ENCODE results near the gene NR2F1. TPM values are rescaled to one million over a fixed set of nuclear protein-coding genes. Genes with fewer than 3 reads are reported as not detected.

NR2F1 gene
- total and polyA plus RNA-seq, 2 experiments from 2014 or later: not detected

- H3K4me2 ChIP-seq: no peak overlapping the region
- Mint-ChIP-seq H3K27me3 (ENCODE audit: insufficient read depth, low read depth, poor library complexity) (peaks cover 64% of the 10 kb centered on the region), H3K27ac (no peak overlapping the region), H3K9me3 (peaks cover 4% of the 10 kb centered on the region), H3K4me1 (peaks cover 34% of the 10 kb centered on the region), H3K36me3 (ENCODE audit: low read depth) (no peaks in the 10 kb centered on the region; the same call in 2 of the 3 replicates), H3K4me3 (no peak overlapping the region)
- DNase-seq (ENCODE audit: low spot score): no peak
- H3K36me3 ChIP-seq (ENCODE audit: insufficient read depth): no peaks in the 10 kb centered on the region; the same call in 1 of the 2 replicates
- H3K27me3 ChIP-seq (ENCODE audit: insufficient read depth): peaks cover 100% of the 10 kb centered on the region
- no peak for TF ChIP-seq STAT1 (IDR thresholded peaks at IDR 0.05; ENCODE audit: unreplicated experiment)
- TF ChIP-seq, protein P1, sequence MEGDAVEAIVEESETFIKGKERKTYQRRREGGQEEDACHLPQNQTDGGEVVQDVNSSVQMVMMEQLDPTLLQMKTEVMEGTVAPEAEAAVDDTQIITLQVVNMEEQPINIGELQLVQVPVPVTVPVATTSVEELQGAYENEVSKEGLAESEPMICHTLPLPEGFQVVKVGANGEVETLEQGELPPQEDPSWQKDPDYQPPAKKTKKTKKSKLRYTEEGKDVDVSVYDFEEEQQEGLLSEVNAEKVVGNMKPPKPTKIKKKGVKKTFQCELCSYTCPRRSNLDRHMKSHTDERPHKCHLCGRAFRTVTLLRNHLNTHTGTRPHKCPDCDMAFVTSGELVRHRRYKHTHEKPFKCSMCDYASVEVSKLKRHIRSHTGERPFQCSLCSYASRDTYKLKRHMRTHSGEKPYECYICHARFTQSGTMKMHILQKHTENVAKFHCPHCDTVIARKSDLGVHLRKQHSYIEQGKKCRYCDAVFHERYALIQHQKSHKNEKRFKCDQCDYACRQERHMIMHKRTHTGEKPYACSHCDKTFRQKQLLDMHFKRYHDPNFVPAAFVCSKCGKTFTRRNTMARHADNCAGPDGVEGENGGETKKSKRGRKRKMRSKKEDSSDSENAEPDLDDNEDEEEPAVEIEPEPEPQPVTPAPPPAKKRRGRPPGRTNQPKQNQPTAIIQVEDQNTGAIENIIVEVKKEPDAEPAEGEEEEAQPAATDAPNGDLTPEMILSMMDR (conservative IDR thresholded peaks at IDR 0.05; ENCODE audit: low read depth in 2 of 2): no peak
- no peak for TF ChIP-seq EZH2 (IDR thresholded peaks at IDR 0.05; ENCODE audit: low read depth, unreplicated experiment)
- peaks cover 31% of the 10 kb centered on the region for H3K4me1 ChIP-seq (ENCODE audit: insufficient read depth)
- peaks cover 48% of the 10 kb centered on the region for H3F3A ChIP-seq (replicated peaks; ENCODE audit: low read depth)
- H3K9me2 ChIP-seq (ENCODE audit: insufficient read depth): no peaks in the 10 kb centered on the region
- H4K20me1 ChIP-seq (replicated peaks; ENCODE audit: insufficient read depth): peaks cover 60% of the 10 kb centered on the region
- H3K79me2 ChIP-seq (replicated peaks; ENCODE audit: insufficient read depth): no peaks in the 10 kb centered on the region
- H3K27ac ChIP-seq (ENCODE audit: low read depth): no peak overlapping the region
- no peak for ATAC-seq
- no peak overlapping the region for H3K4me3 ChIP-seq
- no peak overlapping the region for H2AFZ ChIP-seq
Measured at GRCh38 chr5:93590493-93590892, 7.5 kb downstream of the NR2F1 start.

DNA sequence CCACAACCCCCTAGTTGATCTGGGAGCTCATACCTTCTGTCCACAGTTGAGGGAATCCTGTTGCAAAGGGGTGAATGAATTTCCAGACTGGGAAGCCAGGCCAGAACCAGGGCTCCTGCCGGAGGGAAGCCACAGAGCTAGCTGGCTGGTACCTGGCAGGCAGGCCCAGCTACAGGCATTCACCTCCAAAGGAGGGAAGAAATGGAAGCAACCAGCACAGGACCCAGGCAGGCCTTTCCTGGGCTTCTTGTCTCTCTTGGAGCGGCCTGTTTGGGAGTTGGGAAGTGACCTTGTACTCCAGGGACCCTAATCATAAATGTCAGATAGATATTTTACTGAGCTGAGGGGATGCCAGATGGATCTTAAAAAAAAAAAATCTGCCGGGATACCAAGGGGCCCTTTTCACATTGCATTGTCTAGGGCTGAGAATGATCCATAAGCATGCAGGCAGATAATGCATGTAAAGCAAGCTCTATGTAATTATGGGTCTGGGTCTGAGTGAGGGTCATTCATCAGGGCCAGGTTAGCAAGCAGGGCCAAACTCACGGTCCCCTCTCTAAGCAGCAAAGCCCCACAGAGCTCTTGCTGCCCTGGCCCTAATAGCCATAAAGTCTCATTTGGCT is 8.4 kb downstream of the NR2F1 start:
- peaks cover 37% of the 10 kb centered on the region for H3K4me1 Mint-ChIP-seq
- Histone ChIP-seq H3K4me2 (no peak overlapping the region), H3K79me2 (replicated peaks; ENCODE audit: insufficient read depth) (no peaks in the 10 kb centered on the region), H4K20me1 (replicated peaks; ENCODE audit: insufficient read depth) (peaks cover 52% of the 10 kb centered on the region), H3K9me2 (ENCODE audit: insufficient read depth) (no peaks in the 10 kb centered on the region), H3K4me3 (no peak overlapping the region), H3K36me3 (ENCODE audit: insufficient read depth) (no peaks in the 10 kb centered on the region; the same call in 1 of the 2 replicates), H3K4me1 (ENCODE audit: insufficient read depth) (peaks cover 33% of the 10 kb centered on the region), H3K27ac (ENCODE audit: low read depth) (no peak overlapping the region), H3F3A (replicated peaks; ENCODE audit: low read depth) (peaks cover 47% of the 10 kb centered on the region), H3K27me3 (ENCODE audit: insufficient read depth) (peaks cover 100% of the 10 kb centered on the region), H2AFZ (no peak overlapping the region)
- ATAC-seq (no peak), DNase-seq (ENCODE audit: low spot score) (no peak)
- peaks cover 4% of the 10 kb centered on the region; the same call in 2 of the 3 replicates for H3K9me3 Mint-ChIP-seq
- H3K36me3 Mint-ChIP-seq (ENCODE audit: low read depth): no peaks in the 10 kb centered on the region; the same call in 2 of the 3 replicates
- H3K27me3 Mint-ChIP-seq (ENCODE audit: insufficient read depth, low read depth, poor library complexity): peaks cover 55% of the 10 kb centered on the region
- H3K4me3 Mint-ChIP-seq: no peak overlapping the region
- H3K27ac Mint-ChIP-seq: no peak overlapping the region
- TF ChIP-seq, protein P2, sequence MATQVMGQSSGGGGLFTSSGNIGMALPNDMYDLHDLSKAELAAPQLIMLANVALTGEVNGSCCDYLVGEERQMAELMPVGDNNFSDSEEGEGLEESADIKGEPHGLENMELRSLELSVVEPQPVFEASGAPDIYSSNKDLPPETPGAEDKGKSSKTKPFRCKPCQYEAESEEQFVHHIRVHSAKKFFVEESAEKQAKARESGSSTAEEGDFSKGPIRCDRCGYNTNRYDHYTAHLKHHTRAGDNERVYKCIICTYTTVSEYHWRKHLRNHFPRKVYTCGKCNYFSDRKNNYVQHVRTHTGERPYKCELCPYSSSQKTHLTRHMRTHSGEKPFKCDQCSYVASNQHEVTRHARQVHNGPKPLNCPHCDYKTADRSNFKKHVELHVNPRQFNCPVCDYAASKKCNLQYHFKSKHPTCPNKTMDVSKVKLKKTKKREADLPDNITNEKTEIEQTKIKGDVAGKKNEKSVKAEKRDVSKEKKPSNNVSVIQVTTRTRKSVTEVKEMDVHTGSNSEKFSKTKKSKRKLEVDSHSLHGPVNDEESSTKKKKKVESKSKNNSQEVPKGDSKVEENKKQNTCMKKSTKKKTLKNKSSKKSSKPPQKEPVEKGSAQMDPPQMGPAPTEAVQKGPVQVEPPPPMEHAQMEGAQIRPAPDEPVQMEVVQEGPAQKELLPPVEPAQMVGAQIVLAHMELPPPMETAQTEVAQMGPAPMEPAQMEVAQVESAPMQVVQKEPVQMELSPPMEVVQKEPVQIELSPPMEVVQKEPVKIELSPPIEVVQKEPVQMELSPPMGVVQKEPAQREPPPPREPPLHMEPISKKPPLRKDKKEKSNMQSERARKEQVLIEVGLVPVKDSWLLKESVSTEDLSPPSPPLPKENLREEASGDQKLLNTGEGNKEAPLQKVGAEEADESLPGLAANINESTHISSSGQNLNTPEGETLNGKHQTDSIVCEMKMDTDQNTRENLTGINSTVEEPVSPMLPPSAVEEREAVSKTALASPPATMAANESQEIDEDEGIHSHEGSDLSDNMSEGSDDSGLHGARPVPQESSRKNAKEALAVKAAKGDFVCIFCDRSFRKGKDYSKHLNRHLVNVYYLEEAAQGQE (IDR thresholded peaks at IDR 0.05; ENCODE audit: unreplicated experiment): no peak
- no peak for TF ChIP-seq POLR2AphosphoS5 (IDR thresholded peaks at IDR 0.05; ENCODE audit: low read depth)
- TF ChIP-seq EZH2 (IDR thresholded peaks at IDR 0.05; ENCODE audit: low read depth, unreplicated experiment): no peak
- TF ChIP-seq, protein P1 (conservative IDR thresholded peaks at IDR 0.05; ENCODE audit: low read depth in 2 of 2): no peak
- TF ChIP-seq, protein P3, sequence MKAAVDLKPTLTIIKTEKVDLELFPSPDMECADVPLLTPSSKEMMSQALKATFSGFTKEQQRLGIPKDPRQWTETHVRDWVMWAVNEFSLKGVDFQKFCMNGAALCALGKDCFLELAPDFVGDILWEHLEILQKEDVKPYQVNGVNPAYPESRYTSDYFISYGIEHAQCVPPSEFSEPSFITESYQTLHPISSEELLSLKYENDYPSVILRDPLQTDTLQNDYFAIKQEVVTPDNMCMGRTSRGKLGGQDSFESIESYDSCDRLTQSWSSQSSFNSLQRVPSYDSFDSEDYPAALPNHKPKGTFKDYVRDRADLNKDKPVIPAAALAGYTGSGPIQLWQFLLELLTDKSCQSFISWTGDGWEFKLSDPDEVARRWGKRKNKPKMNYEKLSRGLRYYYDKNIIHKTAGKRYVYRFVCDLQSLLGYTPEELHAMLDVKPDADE (IDR thresholded peaks at IDR 0.05): no peak
- no peak for TF ChIP-seq ZNF331 (CRISPR knock-in tag; IDR thresholded peaks at IDR 0.05; ENCODE audit: low read depth)
- TF ChIP-seq JUNB (IDR thresholded peaks at IDR 0.05; ENCODE audit: unreplicated experiment): no peak
